K562 (cell line): ENCODE results near the gene GPR78. TPM values are rescaled to one million over a fixed set of nuclear protein-coding genes. Genes with fewer than 3 reads are reported as not detected.
A peak's percentile ranks its signal among the peaks of the same experiment; 100 is the strongest.

ENCODE experiments used
- ATAC-seq: fragments of 200-7000 bp; cut with Tn5 transposase; 3 replicates; pipeline ENCODE4 v1.9.1; 2020; ENCODE audit warnings: moderate library complexity
- BruUV-seq: library from RNA; stranded (reverse); fragments of 400-500 nt; replicated peaks from 2 replicates; lab custom pipeline; 2021; lab: Mats Ljungman, UMichigan
- CTCF ChIA-PET: fragments of 300-600 bp; formaldehyde crosslinking; extraction: SDS; loops from one replicate; lab custom pipeline; 2021; ENCODE audit warnings: low intra/inter-chr PET ratio; lab: Yijun Ruan, JAX
- POLR2A ChIA-PET: fragments of 300-600, 350-650 bp; sonication (Branson Sonifier 250); formaldehyde crosslinking; extraction: SDS; loops from one replicate; lab custom pipeline; 2021; ENCODE audit warnings: antibody characterized with exemption, inconsistent platforms; lab: Yijun Ruan, JAX
- DNase-seq, 4 experiments: peaks; one replicate each; pipeline versions ENCODE4 v3.0.0 to v3.0.0-alpha.2; 2011 to 2018; ENCODE audit warnings: low spot score in 3 of 4, mixed read lengths in 3 of 4; ENCODE audit errors: extremely low read depth in 1 of 4
- FAIRE-seq: peaks from 2 replicates; lab custom pipeline; 2011; peaks lifted over from hg19 to GRCh38; lab: Jason Lieb, UNC
- H2AFZ ChIP-seq: 2 replicates; pipeline ENCODE4 v1.6.0; 2011; ENCODE audit warnings: low read depth, low read length, control low read depth, inconsistent platforms
- H3K27ac ChIP-seq: fragments of 200-600 bp; 3 replicates; pipeline ENCODE4 v1.8.0; 2011; ENCODE audit warnings: low read depth, mild to moderate bottlenecking, control low read depth, inconsistent platforms, low read length, moderate library complexity, mixed read lengths; ENCODE audit errors: extremely low read depth
- H3K27me3 ChIP-seq, 2 experiments: fragments of 300-600 bp in 1 of 2; 2 replicates in 1 of 2; 3 replicates in 1 of 2; pipeline versions ENCODE4 v1.6.0 to v1.8.0; 2011; ENCODE audit warnings: inconsistent platforms in 2 of 2, low read length in 2 of 2, mild to moderate bottlenecking in 1 of 2, mixed read lengths in 1 of 2, moderate library complexity in 1 of 2; ENCODE audit not compliant: control insufficient read depth in 2 of 2, insufficient read depth in 2 of 2
- H3K36me3 ChIP-seq: fragments of 300-600 bp; 3 replicates; pipeline ENCODE4 v1.8.0; 2011; ENCODE audit warnings: mild to moderate bottlenecking, low read length, inconsistent platforms; ENCODE audit not compliant: control insufficient read depth, insufficient read depth
- H3K4me1 ChIP-seq, 2 experiments: fragments of 200-600 bp in 1 of 2; replicated peaks in 1 of 2; 2 replicates in 1 of 2; 3 replicates in 1 of 2; pipeline versions ENCODE4 v1.5.1 to v1.8.0; 2011; ENCODE audit warnings: inconsistent platforms in 2 of 2, low read length in 2 of 2, mild to moderate bottlenecking in 1 of 2, mixed read lengths in 1 of 2, moderate library complexity in 1 of 2; ENCODE audit not compliant: control insufficient read depth in 2 of 2, insufficient read depth in 2 of 2
- H3K4me2 ChIP-seq: 2 replicates; pipeline ENCODE4 v1.6.1; 2011; ENCODE audit warnings: low read length, control low read depth, inconsistent platforms, mixed read lengths; ENCODE audit not compliant: insufficient read depth
- H3K4me3 ChIP-seq: fragments of 200-600 bp; sonication (generic), shearing (Covaris generic); 2 replicates; pipeline ENCODE4 v1.5.1; 2016; ENCODE audit warnings: control low read depth, inconsistent platforms
- H3K79me2 ChIP-seq: fragments of 200-600 bp; 3 replicates; pipeline ENCODE4 v1.8.0; 2011; ENCODE audit warnings: low read length, inconsistent platforms; ENCODE audit not compliant: control insufficient read depth, insufficient read depth
- H3K9ac ChIP-seq, 2 experiments: 2 replicates each; pipeline versions ENCODE4 v1.6.0 to v1.6.1; 2011; ENCODE audit warnings: low read depth in 2 of 2, low read length in 2 of 2, control low read depth in 1 of 2, inconsistent platforms in 1 of 2, mild to moderate bottlenecking in 1 of 2, mixed read lengths in 1 of 2; ENCODE audit not compliant: insufficient read depth in 1 of 2
- H3K9me1 ChIP-seq: one replicate; pipeline ENCODE4 v1.6.0; 2011; ENCODE audit warnings: inconsistent platforms, mild to moderate bottlenecking, low read length, moderate library complexity; ENCODE audit not compliant: control insufficient read depth, insufficient read depth
- H3K9me3 ChIP-seq: replicated peaks from 2 replicates; pipeline ENCODE4 v1.5.1; 2011; ENCODE audit warnings: low read depth, low read length, inconsistent platforms; ENCODE audit not compliant: control insufficient read depth, insufficient read depth
- H4K20me1 ChIP-seq: replicated peaks from 2 replicates; pipeline ENCODE4 v1.6.1; 2011; ENCODE audit warnings: low read length, inconsistent platforms, mixed read lengths; ENCODE audit not compliant: control insufficient read depth, insufficient read depth
- ARID1B ChIP-seq: fragments of 450-650 bp; IDR thresholded peaks from 2 replicates; pipeline ENCODE4 v1.6.1; 2016; ENCODE audit warnings: antibody characterized with exemption, mild to moderate bottlenecking, inconsistent platforms
- BRD9 ChIP-seq: fragments of 450-650 bp; IDR thresholded peaks from 2 replicates; pipeline ENCODE4 v1.6.1; 2018; ENCODE audit warnings: low read depth; ENCODE audit not compliant: partially characterized antibody
- EHMT2 ChIP-seq: fragments of 450-650 bp; IDR thresholded peaks from 2 replicates; pipeline ENCODE4 v1.6.1; 2018; ENCODE audit warnings: antibody characterized with exemption
- RBFOX2 ChIP-seq: fragments of 200-400 bp; formaldehyde crosslinking; IDR thresholded peaks from 2 replicates; pipeline ENCODE4 v1.6.1; 2017; ENCODE audit warnings: low read depth, mild to moderate bottlenecking, low read length, moderate library complexity
- RHOXF2B ChIP-seq: fragments of 250-450 bp; sonication (Bioruptor Pico); conservative IDR thresholded peaks from 2 replicates; pipeline ENCODE4 v1.5.1; 2021
- ZBTB49 ChIP-seq: sonication (generic); formaldehyde crosslinking; IDR thresholded peaks from 2 replicates; pipeline ENCODE4 v1.8.0; 2022; ENCODE audit warnings: missing genetic modification reagents, mild to moderate bottlenecking, borderline replicate concordance
- WGBS: fragments of 100-300 bp; shearing (Covaris generic); methylation state at CpG from one replicate; pipeline ENCODE4 v1.1.6; 2016; ENCODE audit warnings: low coverage, mixed read lengths; ENCODE audit not compliant: insufficient coverage; ENCODE audit errors: missing lambda C conversion rate; 5-methylcytosine and 5-hydroxymethylcytosine counted together
- in situ Hi-C: fragments of 300-500 bp; cut with MboI; formaldehyde crosslinking; loops from 4 replicates; pipeline ENCODE4 v1.15.0; 2018; ENCODE audit warnings: inconsistent platforms, mixed read lengths
- intact Hi-C: fragments of 100-400 bp; cut with micrococcal nuclease; formaldehyde crosslinking; loops from 2 replicates; pipeline ENCODE4 v1.14.2; 2022
- polyA plus RNA-seq, 8 experiments: library from polyadenylated mRNA; depleted of rRNA in 4 of 8; stranded (reverse) in 5 of 8; unstranded in 3 of 8; fragments of >200 nt; fragmentation: Nextera tagmentation in 2 of 8; fragmentation: Illumina TruSeq in 1 of 8; extraction: Ambion mirVana in 2 of 8; extraction: Trizol in 1 of 8; gene quantifications; 2 replicates each; pipeline versions ENCODE4 v1.2.1 to v1.2.3, GENCODE V29; 2011 to 2014; ENCODE audit warnings: inconsistent platforms in 1 of 8, missing spikeins in 1 of 8
- total RNA-seq, 7 experiments: library from RNA; depleted of rRNA in 6 of 7; stranded (reverse); fragments of >200 nt in 6 of 7; fragmentation: Illumina TruSeq in 2 of 7; extraction: Trizol in 2 of 7; gene quantifications; 2 replicates each; pipeline versions ENCODE4 v1.2.1 to v1.2.3, GENCODE V29; 2011 to 2021; ENCODE audit warnings: low replicate concordance in 1 of 7

GPR78 gene
- total and polyA plus RNA-seq, 9 of the 15 experiments (the other 6 are each of a cell fraction or from before 2014, with no cell fraction given), result 0.04 to 0.13 (median 0.07) TPM; not detected in 4

DNA sequence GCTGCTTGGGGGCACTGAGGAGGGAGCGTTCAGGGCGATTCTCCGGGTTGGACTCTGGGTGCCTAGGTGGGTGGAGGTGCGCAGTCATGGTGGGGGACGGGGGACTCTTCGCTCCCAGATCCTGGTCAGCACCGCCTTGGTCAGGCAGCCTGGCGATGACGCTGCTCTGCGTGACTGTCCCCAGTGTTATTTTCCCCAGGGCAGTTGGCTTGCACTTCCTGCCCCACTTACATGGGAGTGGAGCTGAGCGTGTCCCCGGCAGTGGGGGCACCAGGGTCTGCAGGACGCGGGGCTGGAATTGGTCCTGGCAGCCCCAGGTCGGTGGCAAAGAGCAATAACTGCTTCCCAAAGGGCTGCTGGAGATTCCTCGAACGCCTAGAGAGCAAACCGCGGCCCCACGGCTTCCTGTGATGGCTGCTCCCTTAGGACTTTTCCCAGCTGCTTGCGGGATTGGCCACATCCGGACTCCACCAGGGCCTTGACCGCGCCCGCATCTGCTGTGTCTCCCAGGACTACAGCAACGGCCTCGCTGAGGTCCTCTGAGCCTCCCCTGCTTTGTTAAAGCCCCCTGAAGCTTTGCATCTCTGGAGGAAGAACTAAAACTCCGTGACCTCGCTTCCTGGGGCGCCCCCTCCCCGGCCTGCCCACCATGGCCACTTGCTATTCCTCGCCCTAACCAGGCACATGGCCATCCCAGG is 35.3 kb upstream of the GPR78 start:
- TF ChIP-seq EHMT2 (no peak), RBFOX2 (peak; percentile 26; the same call in 1 of the 2 replicates), BRD9 (no peak), ARID1B (no peak), RHOXF2B (CRISPR knock-in tag) (no peak), ZBTB49 (no peak)
- H3K9me3 ChIP-seq, result no peaks in the 10 kb centered on the region
- H3K27me3 ChIP-seq, result no peaks in the 10 kb centered on the region
- no peak overlapping the region for H3K27ac ChIP-seq
- no peaks in the 10 kb centered on the region for H4K20me1 ChIP-seq
- FAIRE-seq (no peak), DNase-seq (no peak), ATAC-seq (no peak)
- CTCF ChIA-PET, result no interaction called here
- H3K4me3 ChIP-seq, result no peak overlapping the region
- H3K4me1 ChIP-seq, result peaks cover 36 to 39% of the 10 kb centered on the region in 2 experiments
- in situ Hi-C loops, result no loop called here
- H2AFZ ChIP-seq, result no peak overlapping the region
- H3K36me3 ChIP-seq, result no peaks in the 10 kb centered on the region
- H3K79me2 ChIP-seq, result no peaks in the 10 kb centered on the region
- WGBS, result 79% methylated on average over 14 of the region's 32 CpGs
- no peak overlapping the region for H3K4me2 ChIP-seq
- no peaks in the 10 kb centered on the region for H3K9me1 ChIP-seq
- no TSS peak for BruUV-seq
- POLR2A ChIA-PET, result interaction anchor here (0.7 kb wide), 1 partner anchor 258 kb away, joined by 3 read pairs; no protein-coding TSS in a partner anchor
- peak overlapping the region in 1 of 2 experiments; percentile 74; a peak in 2 of 4 replicates for H3K9ac ChIP-seq
- intact Hi-C loops, result no loop called here
